Progenitor cell of endocrine pancreas (in vitro differentiated cells): Measurements from ENCODE around the gene CPB2. TPM values are rescaled to one million over a fixed set of nuclear protein-coding genes. Genes with fewer than 3 reads are reported as not detected.
A peak's percentile ranks its signal among the peaks of the same experiment; 100 is the strongest.

Experiments used
- DNase-seq: peaks from one replicate; pipeline ENCODE4 v3.0.0; 2021; ENCODE audit warnings: low spot score; ENCODE audit not compliant: unreplicated experiment
- H3K27ac Mint-ChIP-seq: 2 replicates; pipeline ENCODE4 v1.8.0; 2021; ENCODE audit warnings: mild to moderate bottlenecking, moderate library complexity, mixed read lengths
- H3K27me3 Mint-ChIP-seq: 2 replicates; pipeline ENCODE4 v1.8.0; 2021; ENCODE audit warnings: mixed read lengths
- H3K36me3 Mint-ChIP-seq: 2 replicates; pipeline ENCODE4 v1.8.0; 2022; ENCODE audit warnings: mixed read lengths; ENCODE audit not compliant: insufficient read depth
- H3K4me1 Mint-ChIP-seq: 2 replicates; pipeline ENCODE4 v1.8.0; 2021; ENCODE audit warnings: low read depth, mixed read lengths
- H3K4me3 Mint-ChIP-seq: 2 replicates; pipeline ENCODE4 v1.8.0; 2021; ENCODE audit warnings: low read depth, mild to moderate bottlenecking, moderate library complexity, mixed read lengths
- H3K9me3 Mint-ChIP-seq: 2 replicates; pipeline ENCODE4 v1.8.0; 2021; ENCODE audit warnings: low read depth, mixed read lengths
- CTCF ChIP-seq: fragments of 200-600 bp; sonication (generic); IDR thresholded peaks from one replicate; pipeline ENCODE4 v1.5.0; 2021; ENCODE audit warnings: antibody characterized with exemption, mild to moderate bottlenecking; ENCODE audit not compliant: unreplicated experiment
- total RNA-seq: library from RNA; stranded (reverse); gene quantifications from 2 replicates; pipeline ENCODE4 v1.2.1, GENCODE V29; 2021

Gene CPB2
- total RNA-seq, 1 donor from 2014 or later: not detected

- H3K36me3 Mint-ChIP-seq: no peaks in the 10 kb centered on the region
- no peak overlapping the region for H3K4me3 Mint-ChIP-seq
- no peak for TF ChIP-seq CTCF
- DNase-seq: no peak
- no peaks in the 10 kb centered on the region for H3K27me3 Mint-ChIP-seq
- no peak overlapping the region for H3K27ac Mint-ChIP-seq
- H3K4me1 Mint-ChIP-seq: no peaks in the 10 kb centered on the region
- H3K9me3 Mint-ChIP-seq: no peaks in the 10 kb centered on the region
These were observed 45.4 kb downstream of the CPB2 start for GRCh38 chr13:46059405-46059804.

- no peak for TF ChIP-seq CTCF
- Mint-ChIP-seq H3K27ac (no peak overlapping the region), H3K27me3 (no peaks in the 10 kb centered on the region), H3K9me3 (no peaks in the 10 kb centered on the region), H3K36me3 (no peaks in the 10 kb centered on the region), H3K4me1 (peaks cover 3% of the 10 kb centered on the region), H3K4me3 (no peak overlapping the region)
- no peak for DNase-seq
These were observed 46.6 kb downstream of the CPB2 start for GRCh38 chr13:46058268-46058667.

- H3K36me3 Mint-ChIP-seq: no peaks in the 10 kb centered on the region
- DNase-seq: no peak
- no peaks in the 10 kb centered on the region for H3K27me3 Mint-ChIP-seq
- no peak overlapping the region for H3K27ac Mint-ChIP-seq
- H3K9me3 Mint-ChIP-seq: no peaks in the 10 kb centered on the region
- no peak overlapping the region for H3K4me3 Mint-ChIP-seq
- TF ChIP-seq CTCF: no peak
- peaks cover 6% of the 10 kb centered on the region for H3K4me1 Mint-ChIP-seq
These were observed 47.4 kb downstream of the CPB2 start for GRCh38 chr13:46057256-46058015.

GRCh38 chr13:46053162-46054012, 51.4 kb downstream of the CPB2 start:
- Mint-ChIP-seq H3K9me3 (no peaks in the 10 kb centered on the region), H3K4me3 (peak overlapping the region; percentile 93), H3K27me3 (no peaks in the 10 kb centered on the region), H3K36me3 (no peaks in the 10 kb centered on the region), H3K4me1 (peaks cover 18% of the 10 kb centered on the region), H3K27ac (peak overlapping the region; percentile 99)
- no peak for DNase-seq
- no peak for TF ChIP-seq CTCF

GRCh38 chr13:46052319-46053161, 52.3 kb downstream of the CPB2 start, which contains the start of gene ZC3H13:
Gene ZC3H13, minus strand, starts transcription at chr13:46052746. Its CDS starts 7,239 bp downstream, at chr13:46045507.
- TF ChIP-seq CTCF: peak; percentile 58
- H3K36me3 Mint-ChIP-seq: no peaks in the 10 kb centered on the region
- H3K27ac Mint-ChIP-seq: peak within 1 kb of the TSS; percentile 99
- peaks cover 18% of the 10 kb centered on the region for H3K4me1 Mint-ChIP-seq
- no peaks in the 10 kb centered on the region for H3K9me3 Mint-ChIP-seq
- peak within 1 kb of the TSS; percentile 93 for H3K4me3 Mint-ChIP-seq
- peak; percentile 82 for DNase-seq
- H3K27me3 Mint-ChIP-seq: no peaks in the 10 kb centered on the region
